ENCODE data around the gene LRRC4B. TPM values are rescaled to one million over a fixed set of nuclear protein-coding genes. Genes with fewer than 3 reads are reported as not detected.
"Not testable (repeated sequence)": the region's sequence is repeated elsewhere in the genome, so short reads cannot be mapped to it uniquely, and the experiment has no call there.

Gene LRRC4B
- total RNA-seq, 6 experiments from 2014 or later: 0.22 to 1.2 (median 0.52) TPM

DNA sequence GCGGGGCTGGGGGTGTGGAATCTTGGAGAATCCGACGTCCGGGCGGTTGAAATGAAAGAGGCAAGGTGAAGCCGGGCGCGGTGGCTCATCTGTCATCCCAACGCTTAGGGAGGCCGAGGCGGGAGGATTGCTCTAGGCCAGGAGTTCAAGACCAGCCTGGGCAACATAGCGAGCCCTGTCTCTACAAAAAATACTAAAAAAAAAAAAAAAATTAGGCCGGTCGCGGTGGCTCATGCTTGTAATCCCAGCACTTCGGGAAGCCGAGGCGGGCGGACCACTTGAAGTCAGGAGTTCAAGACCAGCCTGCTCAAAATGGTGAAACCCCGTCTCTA is 91.4 kb downstream of the LRRC4B start:
- Histone ChIP-seq H3K36me3 (peaks cover 3 to 22% (median 7%) of the 10 kb centered on the region in 4 donors), H3K4me1 (peaks cover 0 to 6% (median 2%) of the 10 kb centered on the region in 4 donors), H3K27ac (peak overlapping the region in 1 of 3 donors; percentile 56), H3K27me3 (no peaks in the 10 kb centered on the region), H3K9me3 (no peaks in the 10 kb centered on the region), H3K4me3 (peak overlapping the region; percentile 79 to 99 (median 91))
- 22% methylated on average over 20 of the region's 20 CpGs for WGBS (ENCODE audit: insufficient coverage, low coverage, low lambda C conversion rate, missing lambda C conversion rate)
- DNase-seq (no peak), ATAC-seq (no peak)
- TF ChIP-seq, protein P1, sequence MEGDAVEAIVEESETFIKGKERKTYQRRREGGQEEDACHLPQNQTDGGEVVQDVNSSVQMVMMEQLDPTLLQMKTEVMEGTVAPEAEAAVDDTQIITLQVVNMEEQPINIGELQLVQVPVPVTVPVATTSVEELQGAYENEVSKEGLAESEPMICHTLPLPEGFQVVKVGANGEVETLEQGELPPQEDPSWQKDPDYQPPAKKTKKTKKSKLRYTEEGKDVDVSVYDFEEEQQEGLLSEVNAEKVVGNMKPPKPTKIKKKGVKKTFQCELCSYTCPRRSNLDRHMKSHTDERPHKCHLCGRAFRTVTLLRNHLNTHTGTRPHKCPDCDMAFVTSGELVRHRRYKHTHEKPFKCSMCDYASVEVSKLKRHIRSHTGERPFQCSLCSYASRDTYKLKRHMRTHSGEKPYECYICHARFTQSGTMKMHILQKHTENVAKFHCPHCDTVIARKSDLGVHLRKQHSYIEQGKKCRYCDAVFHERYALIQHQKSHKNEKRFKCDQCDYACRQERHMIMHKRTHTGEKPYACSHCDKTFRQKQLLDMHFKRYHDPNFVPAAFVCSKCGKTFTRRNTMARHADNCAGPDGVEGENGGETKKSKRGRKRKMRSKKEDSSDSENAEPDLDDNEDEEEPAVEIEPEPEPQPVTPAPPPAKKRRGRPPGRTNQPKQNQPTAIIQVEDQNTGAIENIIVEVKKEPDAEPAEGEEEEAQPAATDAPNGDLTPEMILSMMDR (IDR thresholded peaks at IDR 0.05): no peak
- TF ChIP-seq POLR2A (IDR thresholded peaks at IDR 0.05): no peak
- intact Hi-C loops (cut with DNase I): no loop called here

DNA sequence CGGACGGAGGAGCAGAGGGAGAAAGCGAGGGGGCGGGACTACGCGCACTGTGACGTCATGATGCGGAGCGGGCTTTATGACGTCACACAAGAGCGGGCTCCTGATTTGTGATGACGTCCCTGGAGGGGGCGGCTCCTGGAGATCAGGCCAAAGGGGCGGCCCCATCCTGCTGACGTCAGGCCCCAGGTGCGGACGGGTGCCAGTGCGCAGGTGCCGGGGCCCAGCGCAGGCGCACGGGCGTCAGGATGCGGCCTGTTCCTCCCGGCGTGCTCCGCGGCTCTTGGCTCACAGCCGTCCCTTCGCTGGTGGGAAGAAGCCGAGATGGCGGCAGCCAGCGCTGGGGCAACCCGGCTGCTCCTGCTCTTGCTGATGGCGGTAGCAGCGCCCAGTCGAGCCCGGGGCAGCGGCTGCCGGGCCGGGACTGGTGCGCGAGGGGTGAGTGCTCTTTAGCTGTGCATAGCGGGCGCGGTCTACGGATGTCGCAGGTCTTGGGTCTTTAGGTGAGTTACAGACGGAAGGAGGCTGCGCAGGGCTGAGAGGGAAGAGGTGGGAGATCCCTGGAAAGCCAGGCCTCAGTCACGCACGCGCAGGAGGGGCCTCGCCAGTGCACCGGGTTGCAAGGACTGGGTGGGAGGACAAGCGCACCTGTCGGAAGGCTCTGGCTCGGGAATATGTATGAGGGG is 91.9 kb downstream of the LRRC4B start, which contains the start of the genes EMC10 and GARIN5A:
Gene EMC10, plus strand, starts transcription at position 284 of the 683 bp plus-strand sequence. Its CDS starts 38 bp downstream, at position 322.
Gene GARIN5A, minus strand, starts transcription at position 625 of the 683 bp plus-strand sequence. Its CDS starts 460 bp downstream, at position 165.
- Histone ChIP-seq H3K27ac (peak within 1 kb of the TSS in 2 of 3 donors; percentile 37 to 56), H3K4me1 (peaks cover 0 to 6% (median 2%) of the 10 kb centered on the region in 4 donors), H3K36me3 (peaks cover 3 to 22% (median 7%) of the 10 kb centered on the region in 4 donors), H3K9me3 (no peaks in the 10 kb centered on the region), H3K27me3 (no peaks in the 10 kb centered on the region), H3K4me3 (peak within 1 kb of the TSS; percentile 79 to 99 (median 91))
- 5% methylated on average over 11 of the region's 58 CpGs for WGBS (ENCODE audit: insufficient coverage, low coverage, low lambda C conversion rate, missing lambda C conversion rate)
- intact Hi-C loops (cut with DNase I): no loop called here
- DNase-seq: peak; percentile 89 to 92 (median 90)
- peak; percentile 87 to 94 (median 94) for ATAC-seq
- TF ChIP-seq, protein P1 (IDR thresholded peaks at IDR 0.05): no peak
- peak; percentile 61 for TF ChIP-seq POLR2A (IDR thresholded peaks at IDR 0.05)

DNA sequence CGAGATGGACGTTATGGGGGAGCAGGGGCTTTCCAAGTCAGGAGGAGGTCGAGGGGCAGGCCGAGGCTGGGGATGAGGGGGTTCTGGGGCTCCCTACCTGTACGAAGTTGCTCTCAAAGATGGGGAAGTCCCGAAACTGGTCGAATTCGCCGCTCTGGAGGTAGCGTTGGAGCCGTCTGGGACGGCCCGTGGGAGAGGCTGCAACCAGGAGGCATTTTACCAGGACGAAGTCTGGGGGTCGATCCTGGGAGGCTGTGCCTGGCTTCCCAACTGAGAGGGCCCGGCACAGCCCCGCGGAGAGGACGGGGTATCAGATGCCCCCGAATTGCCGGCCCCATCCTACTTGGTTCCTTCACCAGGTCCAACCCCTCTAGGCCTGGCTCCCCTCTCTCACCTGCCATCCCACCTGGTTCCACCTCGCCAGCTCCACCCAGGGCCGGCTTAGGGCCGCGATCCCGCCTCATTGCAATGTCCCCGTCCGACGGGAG is 92.5 kb downstream of the LRRC4B start:
- H3K27me3 ChIP-seq: no peaks in the 10 kb centered on the region
- H3K27ac ChIP-seq: no peak overlapping the region

DNA sequence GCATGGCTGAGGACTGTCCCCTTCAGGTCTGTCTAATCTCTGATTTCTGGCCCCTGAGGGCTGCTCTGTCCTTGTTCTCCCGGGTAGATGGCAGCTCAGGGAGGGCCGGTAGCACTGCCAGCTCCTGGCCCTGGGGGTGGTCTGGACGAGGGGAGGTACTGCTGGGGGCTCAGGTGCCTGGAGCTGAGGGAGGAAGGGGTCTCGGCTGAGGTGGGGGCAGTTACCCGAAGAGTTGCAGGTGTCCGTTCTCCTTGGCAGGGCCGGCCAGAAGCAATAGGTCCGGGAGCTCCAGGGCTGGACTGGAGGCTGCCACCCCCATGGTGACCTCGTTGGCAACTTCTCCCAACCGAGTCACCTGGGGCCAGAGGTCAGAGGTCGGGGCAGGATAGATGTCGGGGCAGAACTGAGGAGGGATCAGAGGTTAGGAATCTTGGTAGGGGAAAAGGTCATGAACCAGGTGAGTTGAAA is 93.1 kb downstream of the LRRC4B start:
- ATAC-seq (peak in 2 of 4 donors; percentile 8 to 34), DNase-seq (peak in 2 of 3 donors; percentile 64 to 66)
- peaks cover 0 to 6% (median 2%) of the 10 kb centered on the region in 4 donors for H3K4me1 ChIP-seq
- 36% methylated on average over 5 of the region's 12 CpGs for WGBS (ENCODE audit: insufficient coverage, low coverage, low lambda C conversion rate, missing lambda C conversion rate)
- H3K4me3 ChIP-seq: no peak overlapping the region
- TF ChIP-seq POLR2A (IDR thresholded peaks at IDR 0.05): no peak
- TF ChIP-seq, protein P1 (IDR thresholded peaks at IDR 0.05): no peak
- peaks cover 0 to 13% (median 4%) of the 10 kb centered on the region in 4 donors for H3K36me3 ChIP-seq
- H3K27me3 ChIP-seq: no peaks in the 10 kb centered on the region
- intact Hi-C loops (cut with DNase I): no loop called here
- no peak overlapping the region for H3K27ac ChIP-seq
- no peaks in the 10 kb centered on the region for H3K9me3 ChIP-seq

More for the DNA sequence above, 92.5 kb downstream of the LRRC4B start:
- intact Hi-C loops (cut with DNase I): no loop called here
- Histone ChIP-seq H3K4me3 (peak overlapping the region; percentile 79 to 99 (median 91)), H3K9me3 (no peaks in the 10 kb centered on the region), H3K36me3 (peaks cover 3 to 19% (median 6%) of the 10 kb centered on the region in 4 donors), H3K4me1 (peaks cover 0 to 6% (median 2%) of the 10 kb centered on the region in 4 donors)
- TF ChIP-seq POLR2A (IDR thresholded peaks at IDR 0.05): no peak
- TF ChIP-seq, protein P1 (IDR thresholded peaks at IDR 0.05): no peak
- 69% methylated on average over 3 of the region's 29 CpGs for WGBS (ENCODE audit: insufficient coverage, low coverage, low lambda C conversion rate, missing lambda C conversion rate)
- no peak for DNase-seq
- ATAC-seq: no peak

DNA sequence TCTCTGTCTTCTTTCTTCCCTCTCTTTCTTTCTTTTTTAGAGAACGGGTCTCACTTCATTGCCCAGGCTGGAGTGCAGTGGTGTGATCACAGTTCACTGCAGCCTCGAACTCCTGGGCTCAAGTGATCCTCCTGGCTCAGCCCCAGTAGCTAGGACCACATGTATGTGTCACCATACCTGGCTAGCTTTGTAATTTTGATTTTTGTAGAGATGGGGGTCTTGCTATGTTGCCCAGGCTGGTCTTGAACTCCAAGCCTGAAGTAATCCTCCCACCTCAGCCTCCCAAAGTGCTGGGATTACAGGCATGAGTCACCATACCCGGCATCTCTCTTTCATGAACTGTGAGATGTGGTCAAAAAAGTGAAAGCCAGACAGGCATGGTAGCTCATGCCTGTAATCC is 94.9 kb downstream of the LRRC4B start:
- H3K9me3 ChIP-seq; H3K27me3 ChIP-seq; H3K4me1 ChIP-seq; intact Hi-C loops (cut with DNase I); H3K36me3 ChIP-seq; H3K4me3 ChIP-seq; H3K27ac ChIP-seq; ATAC-seq: not testable (repeated sequence)
- WGBS (ENCODE audit: insufficient coverage, low coverage, low lambda C conversion rate, missing lambda C conversion rate): 65% methylated on average over 3 of the region's 3 CpGs
- peak in 1 of 3 donors; percentile 6 for DNase-seq
